HG03280 (cell line): Measurements from ENCODE around the gene CSTF3.
"Not testable (repeated sequence)": the region's sequence is repeated elsewhere in the genome, so short reads cannot be mapped to it uniquely, and the experiment has no call there.

ENCODE experiments used
- ATAC-seq: cut with Tn5 transposase; IDR thresholded peaks from one replicate; pipeline ENCODE4 v1.9.1; 2021; ENCODE audit warnings: mild to moderate bottlenecking, moderate library complexity; ENCODE audit not compliant: unreplicated experiment

CSTF3 gene

GRCh38 chr11:33094157-33094556, 67.1 kb downstream of the CSTF3 start:
- ATAC-seq, result no peak

DNA sequence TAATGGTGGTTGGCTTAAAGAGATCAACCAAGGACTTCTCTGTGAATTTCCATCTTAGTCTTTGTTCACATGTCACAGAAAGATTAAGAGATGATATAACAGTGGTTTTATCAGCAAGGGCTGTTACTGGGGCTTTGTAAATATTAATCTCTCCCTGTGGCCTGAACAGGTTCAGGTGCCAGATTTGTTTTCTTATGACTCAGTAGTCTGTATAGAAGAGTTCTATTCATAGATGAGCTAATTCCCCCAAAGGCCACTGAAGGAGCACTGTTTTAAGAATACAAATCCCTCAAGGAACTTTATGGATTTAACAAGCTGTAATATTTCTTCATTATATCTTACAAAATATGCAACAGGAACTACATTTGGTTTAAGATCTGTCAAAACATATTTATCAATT, 71.5 kb downstream of the CSTF3 start:
- no peak for ATAC-seq

- no peak for ATAC-seq
These were observed 75.3 kb downstream of the CSTF3 start for GRCh38 chr11:33086017-33086416.

GRCh38 chr11:33083918-33084317, 77.4 kb downstream of the CSTF3 start:
- ATAC-seq, result no peak

DNA sequence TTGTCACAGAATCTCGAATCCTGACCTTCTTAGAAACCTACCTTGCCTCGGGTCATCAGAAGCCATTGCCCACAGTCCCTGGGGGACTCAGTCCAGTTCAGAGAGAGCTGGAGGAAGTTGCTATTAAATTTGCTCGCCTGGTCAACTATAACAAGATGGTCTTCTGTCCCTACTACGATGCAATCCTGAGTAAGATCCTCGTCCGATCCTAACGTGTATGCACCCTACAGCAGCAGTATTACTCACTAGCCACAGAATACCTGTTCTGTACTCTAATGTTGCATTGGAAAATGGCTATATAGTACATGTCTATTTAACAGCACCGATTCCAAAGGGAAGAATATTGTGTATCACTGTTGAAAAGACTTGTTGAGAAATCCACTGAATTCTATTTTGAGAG, 88.8 kb downstream of the CSTF3 start:
- no peak for ATAC-seq

DNA sequence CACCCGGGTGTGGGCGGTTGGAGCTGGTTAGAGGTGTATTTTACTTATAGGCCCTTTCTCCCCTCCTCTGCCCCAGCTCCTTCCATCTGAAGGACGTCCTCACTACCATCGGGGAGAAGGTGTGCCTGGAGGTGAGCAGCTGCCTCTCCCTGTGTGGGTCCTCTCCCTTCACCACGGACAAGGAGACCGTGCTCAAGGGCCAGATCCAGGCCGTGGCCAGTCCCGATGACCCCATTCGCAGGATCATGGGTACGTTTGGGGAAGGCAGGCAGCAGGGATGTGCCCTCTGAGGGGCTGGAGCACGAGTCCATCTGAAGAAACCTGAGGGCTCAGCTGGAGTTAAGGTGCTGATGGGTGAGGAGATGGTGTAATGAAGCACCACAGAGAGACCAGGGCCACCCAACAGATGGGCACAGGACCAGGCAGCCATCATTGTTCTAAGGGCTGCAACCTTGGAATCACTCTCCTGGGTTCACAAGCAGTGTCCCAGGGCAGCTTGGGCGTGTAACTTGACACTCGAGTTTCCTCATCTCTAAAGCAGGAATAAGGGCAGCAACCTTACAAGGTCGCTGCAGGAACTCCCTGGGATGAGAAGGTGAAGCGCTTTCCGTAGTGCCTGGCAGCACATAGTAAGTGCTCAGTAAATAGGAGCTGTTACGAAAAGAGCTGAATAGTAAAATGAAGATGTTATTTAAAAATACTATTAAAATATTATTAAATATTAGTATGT, 92.5 kb downstream of the CSTF3 start:
- no peak for ATAC-seq

DNA sequence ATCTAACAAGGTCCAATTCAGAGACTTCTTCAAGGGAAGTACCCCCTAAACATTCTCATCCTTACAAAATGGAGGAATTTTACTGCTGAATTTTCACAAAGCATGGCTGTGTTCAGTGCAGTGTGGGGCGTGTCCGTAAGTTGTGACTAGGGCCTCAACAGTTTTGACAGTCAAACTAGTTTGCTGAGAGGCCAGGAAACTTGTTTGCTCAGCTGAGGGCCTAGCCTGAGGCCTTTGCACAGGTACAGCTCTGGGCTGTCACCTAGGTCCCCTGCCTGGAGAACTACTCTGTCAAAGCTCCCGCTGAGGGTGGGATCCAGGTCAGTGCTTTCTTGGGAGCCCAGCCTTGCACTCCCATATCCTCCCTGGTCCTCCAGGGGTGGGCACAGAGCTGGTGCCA, 94.0 kb downstream of the CSTF3 start:
- no peak for ATAC-seq

GRCh38 chr11:33065445-33066178, 95.7 kb downstream of the CSTF3 start:
- ATAC-seq, result peak; percentile 55

GRCh38 chr11:33064866-33065265, 96.4 kb downstream of the CSTF3 start:
- ATAC-seq, result no peak

DNA sequence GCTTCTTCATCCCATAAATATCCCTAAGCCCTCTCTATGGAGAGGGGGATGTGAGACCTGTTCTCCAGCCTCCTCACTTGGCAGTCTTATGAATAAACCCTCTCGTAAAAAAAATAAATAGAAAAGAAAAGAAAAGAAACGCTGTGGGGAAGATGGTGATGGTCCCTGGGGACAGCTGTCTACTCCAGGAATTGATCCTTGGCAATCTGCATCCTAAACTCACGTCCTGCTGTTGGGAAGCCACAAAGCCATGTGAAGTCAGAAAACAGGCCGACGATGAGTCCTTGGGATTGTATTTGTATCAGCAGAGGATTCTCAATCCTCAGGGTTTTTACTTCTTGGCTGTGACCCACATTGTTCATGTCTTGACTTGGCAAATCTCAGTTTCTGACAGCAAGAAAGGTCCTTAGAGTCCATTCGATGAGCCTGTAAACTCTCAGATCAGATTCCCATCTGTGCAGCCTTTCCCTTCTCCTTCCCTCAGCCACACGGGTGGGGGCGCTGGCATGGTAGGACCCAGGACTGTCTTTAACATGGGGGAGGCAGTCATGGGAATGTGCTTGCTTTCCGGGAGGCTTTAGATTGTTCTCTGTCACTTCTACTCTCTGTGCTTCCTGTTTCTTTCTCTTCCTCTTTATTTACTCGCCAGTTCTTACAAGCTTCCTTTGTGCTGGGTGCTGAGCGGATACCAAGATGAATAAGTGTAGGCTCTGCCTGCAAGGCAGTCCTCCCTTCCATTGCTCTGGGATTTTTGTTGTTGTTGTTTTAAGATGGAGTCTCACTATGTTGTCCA, 97.1 kb downstream of the CSTF3 start:
- ATAC-seq, result no peak

DNA sequence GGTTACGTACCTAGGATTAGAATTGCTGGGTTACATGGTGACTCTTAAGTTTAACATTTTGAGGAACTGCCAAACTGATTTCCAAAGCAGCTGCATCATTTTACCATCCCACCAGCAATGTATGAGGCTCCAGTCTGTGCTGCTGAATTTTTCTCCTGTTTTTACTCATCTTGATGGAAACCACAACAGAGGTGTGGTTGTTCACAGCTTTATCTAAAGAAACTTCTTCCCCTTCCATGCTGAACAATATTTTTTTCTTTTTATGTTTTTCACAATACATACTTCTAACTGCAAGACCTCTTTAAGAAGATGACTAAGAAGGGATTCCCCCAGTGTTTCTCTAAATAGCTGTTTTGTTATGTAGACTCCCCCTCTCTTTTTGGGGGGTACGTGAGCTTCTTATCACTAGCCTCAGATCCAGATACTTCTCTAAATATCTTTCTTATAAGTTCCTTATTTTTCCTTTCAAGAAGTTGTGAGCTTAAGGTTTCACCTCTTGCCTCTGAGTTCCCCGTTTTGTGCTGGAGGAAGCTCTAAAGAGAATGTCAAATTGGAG, 97.9 kb downstream of the CSTF3 start:
- peak; percentile 41 for ATAC-seq

DNA sequence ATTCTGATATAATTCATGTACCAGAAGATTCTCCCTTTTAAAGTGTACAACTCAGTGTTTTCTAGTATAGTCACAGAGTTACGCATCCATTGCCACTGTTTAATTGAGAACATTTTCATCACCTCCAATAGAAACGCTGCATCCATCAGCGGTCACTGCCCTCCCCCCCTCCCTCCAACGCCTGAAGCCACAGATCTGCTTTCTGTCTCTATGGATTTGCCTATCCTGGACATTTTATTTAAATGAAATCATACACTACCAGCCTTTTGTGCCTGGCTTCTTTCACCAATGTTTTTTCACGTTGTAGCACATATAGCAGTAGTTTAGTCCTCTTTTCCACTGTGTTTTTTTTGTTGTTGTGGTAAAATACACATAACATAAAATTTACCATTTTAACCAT, 99.1 kb downstream of the CSTF3 start:
- no peak for ATAC-seq

GRCh38 chr11:33060271-33060670, 101.0 kb downstream of the CSTF3 start:
- ATAC-seq, result no peak

- ATAC-seq, result no peak
These were observed 101.8 kb downstream of the CSTF3 start for GRCh38 chr11:33059331-33060007.

GRCh38 chr11:33057284-33057683, 104.0 kb downstream of the CSTF3 start:
- ATAC-seq, result no peak

- no peak for ATAC-seq
These were observed 105.9 kb downstream of the CSTF3 start for GRCh38 chr11:33055375-33055774.

GRCh38 chr11:33052231-33052630, 109.0 kb downstream of the CSTF3 start:
- ATAC-seq, result no peak

DNA sequence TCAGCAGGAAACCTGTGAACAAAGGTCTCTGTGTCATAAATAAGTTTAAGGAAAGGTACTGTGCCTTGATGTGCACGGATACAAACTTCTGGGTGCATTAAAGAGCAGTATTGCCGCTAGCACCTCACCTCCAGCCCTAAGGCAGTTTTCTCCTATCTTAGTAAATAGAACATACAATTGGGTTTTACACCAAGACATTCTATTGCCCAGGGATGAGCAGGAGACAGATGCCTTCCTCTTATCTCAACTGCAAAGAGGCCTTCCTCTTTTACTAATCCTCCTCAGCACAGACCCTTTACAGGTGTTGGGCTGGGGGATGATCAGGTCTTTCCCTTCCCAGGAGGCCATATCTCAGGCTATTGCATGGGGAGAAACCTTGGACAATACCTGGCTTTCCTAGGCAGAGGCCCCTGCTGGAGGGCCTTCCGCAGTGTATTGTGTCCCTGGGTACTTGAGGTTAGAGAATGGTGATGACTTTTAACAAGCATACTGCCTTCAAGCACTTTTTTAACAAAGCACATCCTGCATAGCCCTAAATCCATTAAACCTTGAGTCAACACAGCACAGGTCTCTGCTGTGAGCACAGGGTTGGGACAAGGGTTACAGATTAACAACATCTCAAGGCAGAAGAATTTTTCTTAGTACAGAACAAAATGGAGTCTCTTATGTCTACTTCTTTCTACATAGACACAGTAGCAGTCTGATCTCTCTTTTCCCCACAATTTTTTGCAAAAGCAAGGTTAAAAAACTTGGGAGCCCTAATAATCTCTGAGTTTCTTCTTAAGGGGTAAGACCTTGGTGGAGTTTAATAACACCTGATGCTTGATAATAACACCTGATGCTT, 111.5 kb downstream of the CSTF3 start:
- ATAC-seq, result not testable (repeated sequence)

GRCh38 chr11:33048701-33049100, 112.6 kb downstream of the CSTF3 start:
- not testable (repeated sequence) for ATAC-seq
